ACC112 (cell line): ENCODE data around the gene OXCT1.

Source experiments
- H2AFZ ChIP-seq: fragments of 200-600 bp; sonication (generic); one replicate; pipeline ENCODE4 v1.6.0; 2017; ENCODE audit warnings: antibody characterized with exemption, low read length; ENCODE audit not compliant: unreplicated experiment
- H3K27ac ChIP-seq: fragments of 200-600 bp; sonication (generic); 2 replicates; pipeline ENCODE4 v1.5.1; 2014; ENCODE audit warnings: low read depth, mild to moderate bottlenecking, antibody characterized with exemption, low read length, moderate library complexity
- H3K27me3 ChIP-seq: fragments of 200-600 bp; sonication (generic); 2 replicates; pipeline ENCODE4 v1.6.1; 2014; ENCODE audit warnings: mild to moderate bottlenecking, antibody characterized with exemption, low read length, moderate library complexity, mixed read lengths; ENCODE audit not compliant: insufficient read depth
- H3K36me3 ChIP-seq: fragments of 200-600 bp; sonication (generic); 2 replicates; pipeline ENCODE4 v1.6.1; 2016; ENCODE audit warnings: mild to moderate bottlenecking, antibody characterized with exemption, low read length, moderate library complexity, mixed read lengths; ENCODE audit not compliant: insufficient read depth
- H3K4me1 ChIP-seq: fragments of 200-600 bp; sonication (generic); one replicate; pipeline ENCODE4 v1.6.1; 2016; ENCODE audit warnings: low read length, mixed read lengths; ENCODE audit not compliant: insufficient read depth, unreplicated experiment, control insufficient read depth
- H3K4me3 ChIP-seq: fragments of 200-600 bp; sonication (generic); 2 replicates; pipeline ENCODE4 v1.5.1; 2014; ENCODE audit warnings: mild to moderate bottlenecking, low read depth, low read length
- H3K79me2 ChIP-seq: fragments of 200-600 bp; sonication (generic); one replicate; pipeline ENCODE4 v1.6.0; 2016; ENCODE audit warnings: low read length; ENCODE audit not compliant: control insufficient read depth, unreplicated experiment, insufficient read depth

Gene OXCT1

GRCh38 chr5:41891066-41891707 is 21.0 kb upstream of the OXCT1 start:
- H3K4me1 ChIP-seq = no peaks in the 10 kb centered on the region
- no peak overlapping the region for H3K4me3 ChIP-seq
- peaks cover 20% of the 10 kb centered on the region for H3K27me3 ChIP-seq
- no peaks in the 10 kb centered on the region for H3K36me3 ChIP-seq
- H3K27ac ChIP-seq = no peak overlapping the region
- no peaks in the 10 kb centered on the region for H3K79me2 ChIP-seq
- no peak overlapping the region for H2AFZ ChIP-seq

- no peaks in the 10 kb centered on the region for H3K79me2 ChIP-seq
- no peak overlapping the region for H3K27ac ChIP-seq
- H2AFZ ChIP-seq = no peak overlapping the region
- no peaks in the 10 kb centered on the region for H3K27me3 ChIP-seq
- H3K4me1 ChIP-seq = no peaks in the 10 kb centered on the region
- H3K4me3 ChIP-seq = no peak overlapping the region
- H3K36me3 ChIP-seq = no peaks in the 10 kb centered on the region
These were observed 15.1 kb upstream of the OXCT1 start for GRCh38 chr5:41885286-41885685.

GRCh38 chr5:41883936-41884335 is 13.7 kb upstream of the OXCT1 start:
- H3K27me3 ChIP-seq = no peaks in the 10 kb centered on the region
- no peak overlapping the region for H3K27ac ChIP-seq
- no peak overlapping the region for H3K4me3 ChIP-seq
- no peaks in the 10 kb centered on the region for H3K36me3 ChIP-seq
- no peaks in the 10 kb centered on the region for H3K79me2 ChIP-seq
- H2AFZ ChIP-seq = no peak overlapping the region
- no peaks in the 10 kb centered on the region for H3K4me1 ChIP-seq

- Histone ChIP-seq H3K4me3 (no peak overlapping the region), H2AFZ (no peak overlapping the region), H3K79me2 (no peaks in the 10 kb centered on the region), H3K4me1 (no peaks in the 10 kb centered on the region), H3K36me3 (no peaks in the 10 kb centered on the region), H3K27me3 (no peaks in the 10 kb centered on the region), H3K27ac (no peak overlapping the region)
These were observed 13.0 kb upstream of the OXCT1 start for GRCh38 chr5:41883243-41883642.

- Histone ChIP-seq H2AFZ (no peak overlapping the region), H3K27me3 (no peaks in the 10 kb centered on the region), H3K79me2 (no peaks in the 10 kb centered on the region), H3K27ac (no peak overlapping the region), H3K36me3 (no peaks in the 10 kb centered on the region), H3K4me1 (no peaks in the 10 kb centered on the region), H3K4me3 (no peak overlapping the region)
These were observed 12.5 kb upstream of the OXCT1 start for GRCh38 chr5:41882765-41883164.

GRCh38 chr5:41878643-41879478 is 8.6 kb upstream of the OXCT1 start:
- Histone ChIP-seq H3K36me3 (no peaks in the 10 kb centered on the region), H3K27me3 (no peaks in the 10 kb centered on the region), H3K27ac (no peak overlapping the region), H3K4me1 (no peaks in the 10 kb centered on the region), H3K4me3 (no peak overlapping the region), H3K79me2 (no peaks in the 10 kb centered on the region), H2AFZ (no peak overlapping the region)

- no peak overlapping the region for H2AFZ ChIP-seq
- H3K36me3 ChIP-seq = no peaks in the 10 kb centered on the region
- no peak overlapping the region for H3K4me3 ChIP-seq
- no peak overlapping the region for H3K27ac ChIP-seq
- H3K27me3 ChIP-seq = no peaks in the 10 kb centered on the region
- H3K4me1 ChIP-seq = no peaks in the 10 kb centered on the region
- no peaks in the 10 kb centered on the region for H3K79me2 ChIP-seq
These were observed 7.9 kb upstream of the OXCT1 start for GRCh38 chr5:41878173-41878572.

- no peak overlapping the region for H3K27ac ChIP-seq
- H3K4me3 ChIP-seq = no peak overlapping the region
- no peaks in the 10 kb centered on the region for H3K36me3 ChIP-seq
- no peak overlapping the region for H2AFZ ChIP-seq
- H3K79me2 ChIP-seq = no peaks in the 10 kb centered on the region
- H3K4me1 ChIP-seq = no peaks in the 10 kb centered on the region
- no peaks in the 10 kb centered on the region for H3K27me3 ChIP-seq
These were observed 7.2 kb upstream of the OXCT1 start for GRCh38 chr5:41877408-41877807.

GRCh38 chr5:41876678-41877077 is 6.5 kb upstream of the OXCT1 start:
- H3K4me3 ChIP-seq = no peak overlapping the region
- H3K79me2 ChIP-seq = no peaks in the 10 kb centered on the region
- H3K4me1 ChIP-seq = peaks cover 6% of the 10 kb centered on the region
- no peak overlapping the region for H2AFZ ChIP-seq
- H3K27ac ChIP-seq = no peak overlapping the region
- H3K36me3 ChIP-seq = no peaks in the 10 kb centered on the region
- H3K27me3 ChIP-seq = no peaks in the 10 kb centered on the region

- Histone ChIP-seq H3K4me3 (no peak overlapping the region), H3K4me1 (peaks cover 17% of the 10 kb centered on the region), H3K79me2 (no peaks in the 10 kb centered on the region), H2AFZ (no peak overlapping the region), H3K36me3 (no peaks in the 10 kb centered on the region), H3K27ac (no peak overlapping the region), H3K27me3 (no peaks in the 10 kb centered on the region)
These were observed 4.9 kb upstream of the OXCT1 start for GRCh38 chr5:41875121-41875520.

- peaks cover 17% of the 10 kb centered on the region for H3K4me1 ChIP-seq
- H3K4me3 ChIP-seq = no peak overlapping the region
- H3K27ac ChIP-seq = no peak overlapping the region
- H3K79me2 ChIP-seq = no peaks in the 10 kb centered on the region
- H2AFZ ChIP-seq = no peak overlapping the region
- no peaks in the 10 kb centered on the region for H3K27me3 ChIP-seq
- no peaks in the 10 kb centered on the region for H3K36me3 ChIP-seq
These were observed 4.4 kb upstream of the OXCT1 start for GRCh38 chr5:41874512-41875060.
